Thymus (tissue), 11 donors: ENCODE measurements around the gene UGCG. TPM values are rescaled to one million over a fixed set of nuclear protein-coding genes. Genes with fewer than 3 reads are reported as not detected.
"Not testable (repeated sequence)": the region's sequence is repeated elsewhere in the genome, so short reads cannot be mapped to it uniquely, and the experiment has no call there.

ENCODE experiments used
- DNase-seq, 9 donors: peaks; one replicate each; pipeline ENCODE4 v3.0.0-alpha.2; 2013; ENCODE audit warnings: low spot score in 9 of 9, low read depth in 6 of 9, missing footprints in 1 of 9
- H3K27ac ChIP-seq, 2 donors: one replicate each; pipeline ENCODE4 v1.5.1; 2013; ENCODE audit warnings: control low read depth in 1 of 2, low read depth in 1 of 2, low read length in 1 of 2, mild to moderate bottlenecking in 1 of 2, moderate library complexity in 1 of 2
- H3K27me3 ChIP-seq, 2 donors: one replicate each; pipeline ENCODE4 v1.5.1; 2013; ENCODE audit warnings: low read length in 1 of 2; ENCODE audit not compliant: control insufficient read depth in 2 of 2, insufficient read depth in 1 of 2
- H3K36me3 ChIP-seq, 2 donors: one replicate each; pipeline ENCODE4 v1.5.1; 2013; ENCODE audit warnings: low read length in 1 of 2, mild to moderate bottlenecking in 1 of 2, moderate library complexity in 1 of 2; ENCODE audit not compliant: control insufficient read depth in 2 of 2, insufficient read depth in 2 of 2
- H3K4me1 ChIP-seq, 2 donors: one replicate each; pipeline ENCODE4 v1.5.1; 2013; ENCODE audit warnings: low read length in 2 of 2; ENCODE audit not compliant: control insufficient read depth in 2 of 2, insufficient read depth in 2 of 2
- H3K4me3 ChIP-seq, 2 donors: one replicate each; pipeline ENCODE4 v1.5.1; 2013; ENCODE audit warnings: low read length in 2 of 2, control low read depth in 1 of 2, mild to moderate bottlenecking in 1 of 2
- H3K9me3 ChIP-seq, 2 donors: one replicate each; pipeline ENCODE4 v1.5.1; 2013; ENCODE audit warnings: low read length in 1 of 2, mild to moderate bottlenecking in 1 of 2; ENCODE audit not compliant: control insufficient read depth in 2 of 2, insufficient read depth in 1 of 2
- WGBS: extraction: QIAGEN DNeasy Blood & Tissue Kit; methylation state at CpG from one replicate; pipeline ENCODE4 v1.1.7; 2013; 5-methylcytosine and 5-hydroxymethylcytosine counted together
- polyA plus RNA-seq: library from polyadenylated mRNA; stranded (reverse); fragments of 200-250 nt; gene quantifications from one replicate; pipeline ENCODE4 v1.2.3, GENCODE V29; 2013
- total RNA-seq: library from RNA; stranded (reverse); fragments of 120-200 nt; gene quantifications from one replicate; pipeline ENCODE4 v1.2.4, GENCODE V29; 2013
- donor health status: healthy.

Gene UGCG
- total and polyA plus RNA-seq, 2 donors, result 32.9 to 37.1 TPM

DNA sequence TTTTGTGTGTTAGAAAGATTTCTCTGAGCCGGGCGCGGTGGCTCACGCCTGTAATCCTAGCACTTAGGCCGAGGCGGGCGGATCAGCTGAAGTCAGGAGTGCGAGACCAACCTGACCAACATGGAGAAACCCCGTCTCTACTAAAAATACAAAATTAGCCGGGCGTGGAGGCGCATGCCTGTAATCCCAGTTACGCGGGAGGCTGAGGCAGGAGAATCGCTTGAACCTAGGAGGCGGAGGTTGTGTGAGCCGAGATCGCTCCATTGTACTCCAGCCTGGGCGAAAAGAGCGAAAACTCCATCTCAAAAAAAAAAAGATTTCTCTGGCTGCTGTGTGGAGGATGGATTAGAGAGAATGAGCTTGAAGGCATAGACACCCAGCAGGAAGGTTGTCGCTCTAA is 51.5 kb downstream of the UGCG start:
- H3K36me3 ChIP-seq, H3K9me3 ChIP-seq, DNase-seq, H3K27ac ChIP-seq, H3K27me3 ChIP-seq, H3K4me3 ChIP-seq, H3K4me1 ChIP-seq: not testable (repeated sequence)
- 97% methylated on average over 21 of the region's 21 CpGs for WGBS

DNA sequence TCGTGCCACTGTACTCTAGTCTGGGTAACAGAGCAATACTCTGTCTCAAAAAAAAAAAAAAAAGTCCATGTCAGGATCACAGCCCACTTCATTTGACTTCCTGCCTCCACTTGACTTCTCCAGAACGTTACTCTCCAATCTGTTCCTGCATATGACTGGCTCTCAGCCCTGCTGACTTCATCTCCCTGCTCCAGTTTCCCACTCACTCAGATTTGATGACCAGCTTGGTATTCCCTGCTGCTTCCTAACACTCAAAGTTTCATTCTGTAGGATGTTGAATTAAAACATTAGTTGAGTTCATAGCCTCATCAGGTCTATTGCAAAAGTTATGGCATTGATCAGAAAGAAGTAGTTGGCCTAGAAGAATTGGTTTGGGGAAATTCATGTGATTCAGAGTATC is 52.3 kb downstream of the UGCG start:
- 45% methylated on average over 2 of the region's 2 CpGs for WGBS
- Histone ChIP-seq H3K27me3 (no peaks in the 10 kb centered on the region), H3K4me1 (peaks cover 3 to 4% of the 10 kb centered on the region in 2 donors), H3K9me3 (no peaks in the 10 kb centered on the region), H3K36me3 (no peaks in the 10 kb centered on the region), H3K27ac (no peak overlapping the region), H3K4me3 (no peak overlapping the region)
- no peak for DNase-seq

DNA sequence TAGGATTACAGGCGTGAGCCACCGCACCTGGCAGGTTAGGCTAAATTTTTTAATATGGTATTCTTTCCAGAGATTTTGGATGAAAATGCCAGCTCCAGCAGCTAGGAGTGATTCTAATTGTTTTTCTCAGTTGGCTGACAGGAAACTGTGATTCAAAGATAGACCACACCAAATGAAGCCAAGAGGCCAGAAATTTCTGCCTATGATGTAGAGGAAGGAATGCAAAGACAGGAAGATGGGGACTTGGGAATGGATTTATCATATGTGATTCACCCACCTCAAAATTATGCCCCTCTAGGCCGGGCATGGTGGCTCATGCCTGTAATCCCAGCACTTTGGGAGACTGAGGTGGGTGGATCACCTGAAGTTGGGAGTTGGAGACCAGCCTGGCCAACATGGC is 53.3 kb downstream of the UGCG start:
- H3K4me3 ChIP-seq, result no peak overlapping the region
- peaks cover 2 to 3% of the 10 kb centered on the region in 2 donors for H3K4me1 ChIP-seq
- WGBS, result 95% methylated on average over 3 of the region's 3 CpGs
- no peaks in the 10 kb centered on the region for H3K36me3 ChIP-seq
- no peaks in the 10 kb centered on the region for H3K27me3 ChIP-seq
- H3K27ac ChIP-seq, result no peak overlapping the region
- DNase-seq, result no peak
- no peaks in the 10 kb centered on the region for H3K9me3 ChIP-seq

DNA sequence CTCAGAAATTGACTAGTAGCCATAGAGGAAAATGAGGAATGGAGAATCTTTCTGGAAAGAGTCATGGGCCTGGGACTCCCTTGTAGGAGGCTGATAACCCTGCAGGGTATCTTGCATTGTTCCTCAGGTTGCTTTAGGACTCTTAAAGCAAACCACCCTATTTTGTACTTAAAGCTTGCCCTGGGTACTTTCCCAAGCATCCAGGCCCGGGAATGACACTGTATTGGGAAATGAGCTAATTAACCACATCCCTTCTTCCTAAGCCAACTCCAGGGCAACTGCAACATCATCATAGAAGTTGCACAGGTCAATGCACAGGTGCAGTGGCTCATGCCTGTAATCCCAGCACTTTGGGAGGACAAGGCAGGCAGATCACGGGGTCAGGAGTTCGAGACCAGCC is 55.9 kb downstream of the UGCG start:
- Histone ChIP-seq H3K27ac (no peak overlapping the region), H3K4me3 (no peak overlapping the region), H3K27me3 (no peaks in the 10 kb centered on the region), H3K4me1 (peaks cover 0 to 3% of the 10 kb centered on the region in 2 donors), H3K9me3 (no peaks in the 10 kb centered on the region), H3K36me3 (no peaks in the 10 kb centered on the region)
- DNase-seq, result no peak
- 79% methylated on average over 3 of the region's 3 CpGs for WGBS

DNA sequence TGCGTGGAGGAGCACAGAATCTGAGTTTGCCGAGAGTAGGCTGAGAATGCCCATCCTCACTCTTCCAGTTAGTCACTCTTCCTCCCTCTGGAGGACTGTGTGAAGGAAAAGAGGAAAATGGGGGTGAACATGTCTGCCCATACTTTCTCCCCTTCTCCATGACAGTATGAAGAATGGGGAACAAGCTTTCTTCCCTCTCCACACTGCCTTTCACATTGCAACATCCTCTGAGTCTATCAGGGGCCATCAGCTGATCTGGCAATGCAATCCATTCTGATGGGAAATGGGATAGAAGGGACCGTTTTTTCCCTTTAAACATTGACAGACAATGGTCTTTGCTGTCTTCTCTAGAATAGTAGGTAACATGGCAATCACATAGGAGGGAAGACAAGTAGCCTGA is 56.8 kb downstream of the UGCG start:
- 84% methylated on average over 3 of the region's 3 CpGs for WGBS
- peaks cover 3 to 8% of the 10 kb centered on the region in 2 donors for H3K4me1 ChIP-seq
- no peaks in the 10 kb centered on the region for H3K9me3 ChIP-seq
- H3K27me3 ChIP-seq, result no peaks in the 10 kb centered on the region
- H3K36me3 ChIP-seq, result no peaks in the 10 kb centered on the region
- no peak overlapping the region for H3K27ac ChIP-seq
- H3K4me3 ChIP-seq, result no peak overlapping the region
- no peak for DNase-seq

DNA sequence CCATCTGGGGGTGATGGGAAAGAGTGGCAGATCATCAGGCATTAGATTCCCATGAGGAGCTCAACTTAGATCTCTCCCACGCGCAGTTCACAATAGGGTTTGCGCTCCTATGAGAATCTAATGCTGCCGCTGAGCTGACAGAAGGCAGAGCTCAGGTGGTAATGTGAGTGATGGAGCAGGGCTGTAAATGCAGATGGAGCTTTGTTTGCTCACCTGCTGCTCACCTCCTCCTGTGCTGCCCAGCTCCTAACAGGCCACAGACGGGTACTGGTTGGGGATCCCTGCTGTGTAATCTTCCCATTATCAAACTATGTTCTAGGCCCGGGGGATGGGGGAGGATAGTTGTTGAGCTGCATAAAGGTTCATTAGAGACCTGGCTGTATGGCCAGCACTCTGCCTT is 58.4 kb downstream of the UGCG start:
- H3K4me3 ChIP-seq, result no peak overlapping the region
- WGBS, result 84% methylated on average over 6 of the region's 6 CpGs
- no peaks in the 10 kb centered on the region for H3K27me3 ChIP-seq
- DNase-seq, result no peak
- H3K36me3 ChIP-seq, result no peaks in the 10 kb centered on the region
- no peaks in the 10 kb centered on the region for H3K9me3 ChIP-seq
- H3K27ac ChIP-seq, result no peak overlapping the region
- peaks cover 3 to 12% of the 10 kb centered on the region in 2 donors for H3K4me1 ChIP-seq

DNA sequence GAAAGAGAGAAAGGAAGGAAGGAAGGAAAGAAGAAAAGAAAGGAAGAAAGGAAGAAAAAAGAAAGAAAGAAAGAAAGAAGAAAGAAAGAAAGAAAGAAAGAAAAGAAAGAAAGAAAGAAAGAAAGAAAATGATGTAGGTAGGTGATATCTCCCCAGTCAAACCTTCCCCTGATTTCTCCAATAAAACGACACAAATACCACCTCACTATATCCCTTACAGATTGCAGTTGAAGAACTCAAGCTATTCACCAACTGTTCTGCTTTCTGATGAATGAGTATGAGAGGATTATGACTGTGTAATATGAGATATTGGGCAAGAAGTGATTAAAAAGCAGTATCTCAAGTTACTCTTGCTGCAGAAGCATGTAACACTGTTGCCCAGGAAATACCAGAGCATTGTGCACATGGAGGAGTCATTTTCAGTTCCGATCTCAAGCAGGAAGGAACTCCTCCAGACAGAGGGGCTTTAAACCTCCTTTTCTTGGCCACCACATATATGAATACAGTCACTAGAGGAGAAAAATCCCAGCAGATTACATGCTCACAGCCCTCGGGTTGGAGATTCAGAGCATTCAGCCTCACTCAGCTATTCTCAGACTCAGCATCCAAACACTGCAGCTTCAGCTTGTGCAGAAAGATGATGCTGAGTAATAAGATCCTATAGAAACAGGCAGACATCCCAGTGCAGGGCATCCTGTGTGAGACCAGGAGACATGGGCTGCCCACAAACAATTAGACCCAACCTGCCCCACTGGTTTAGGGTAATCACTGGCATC is 61.4 kb downstream of the UGCG start:
- H3K27ac ChIP-seq, result peak overlapping the region; percentile 74 to 82
- DNase-seq, result peak in 5 of 9 donors; percentile 25 to 64 (median 33)
- H3K36me3 ChIP-seq, result no peaks in the 10 kb centered on the region
- H3K27me3 ChIP-seq, result peaks cover 0 to under 1% of the 10 kb centered on the region in 2 donors
- peaks cover 3 to 12% of the 10 kb centered on the region in 2 donors for H3K4me1 ChIP-seq
- H3K9me3 ChIP-seq, result no peaks in the 10 kb centered on the region
- peak overlapping the region in 1 of 2 donors; percentile 31 for H3K4me3 ChIP-seq
- 24% methylated on average over 3 of the region's 3 CpGs for WGBS

DNA sequence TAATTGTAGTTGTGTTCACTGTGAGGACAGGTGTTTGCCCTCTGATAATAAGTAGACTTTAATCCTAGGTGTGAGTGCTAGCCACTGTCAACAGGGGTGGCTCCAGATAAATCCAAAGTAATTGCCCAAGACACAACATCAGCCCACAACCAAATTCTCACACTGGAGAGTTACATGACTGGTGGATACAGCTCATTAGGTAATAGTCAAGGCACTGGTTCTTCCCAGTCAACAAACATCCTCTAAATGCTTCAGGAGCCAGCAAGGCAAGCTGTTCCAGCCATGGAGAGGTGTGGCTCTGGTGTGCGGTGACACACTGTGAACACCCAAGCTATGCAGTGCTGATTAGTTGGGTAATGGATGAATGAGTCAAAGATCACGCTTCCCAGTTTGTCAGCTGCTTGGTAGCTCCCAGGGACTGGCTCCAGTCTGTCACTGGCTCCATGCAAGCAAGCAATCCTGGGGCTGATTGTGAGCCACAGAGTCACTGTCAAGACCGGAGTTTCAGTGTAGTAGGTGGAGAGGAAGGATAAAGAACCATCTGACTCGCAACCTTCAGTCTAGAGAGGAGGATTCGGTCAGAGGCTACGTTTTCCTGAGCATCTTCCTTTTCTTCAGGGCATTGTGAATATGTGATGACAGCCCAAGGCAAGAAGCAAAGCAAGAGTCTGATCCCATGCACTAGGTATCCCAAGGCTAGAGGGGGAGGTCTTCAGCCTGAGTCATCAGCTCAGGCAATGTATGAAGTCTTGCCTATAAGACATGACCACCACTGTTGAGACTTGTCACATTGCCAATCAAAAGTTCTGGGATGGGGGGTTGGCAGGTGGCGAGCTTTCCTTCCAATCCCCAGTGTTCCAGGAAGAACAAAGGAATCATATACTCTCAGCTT is 63.1 kb downstream of the UGCG start:
- no peak for DNase-seq
- Histone ChIP-seq H3K27ac (no peak overlapping the region), H3K27me3 (peaks cover 0 to 2% of the 10 kb centered on the region in 2 donors), H3K4me3 (no peak overlapping the region), H3K36me3 (no peaks in the 10 kb centered on the region), H3K4me1 (peaks cover 3 to 12% of the 10 kb centered on the region in 2 donors), H3K9me3 (no peaks in the 10 kb centered on the region)
- WGBS, result 92% methylated on average over 7 of the region's 7 CpGs

DNA sequence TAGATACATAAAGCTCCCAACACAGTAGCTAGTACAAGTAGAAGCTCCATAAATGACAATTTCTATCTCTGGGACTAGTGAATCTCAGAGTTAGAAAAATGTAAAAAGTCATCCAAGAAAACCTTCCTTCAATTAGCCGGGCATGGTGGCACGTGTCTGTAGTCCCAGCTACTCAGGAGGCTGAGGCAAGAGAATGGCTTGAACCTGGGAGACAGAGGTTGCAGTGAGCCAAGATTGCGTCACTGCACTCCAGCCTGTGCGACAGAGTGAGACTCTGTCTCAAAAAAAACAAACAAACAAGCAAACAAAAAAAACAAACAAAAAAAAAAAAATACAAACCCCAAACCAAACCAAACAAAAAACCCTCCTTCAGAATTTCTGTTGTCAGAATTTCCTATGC is 63.9 kb downstream of the UGCG start:
- H3K4me1 ChIP-seq, result peaks cover 3 to 12% of the 10 kb centered on the region in 2 donors
- 95% methylated on average over 4 of the region's 4 CpGs for WGBS
- H3K4me3 ChIP-seq, H3K36me3 ChIP-seq, H3K27ac ChIP-seq, H3K9me3 ChIP-seq, DNase-seq, H3K27me3 ChIP-seq: not testable (repeated sequence)
